Mucosa of rectum (tissue), 2 donors: ENCODE results near the gene CCDC47.
"Not testable (repeated sequence)": the region's sequence is repeated elsewhere in the genome, so short reads cannot be mapped to it uniquely, and the experiment has no call there.

Experiments
- H3K27ac ChIP-seq, 2 donors: one replicate each; pipeline ENCODE4 v1.7.0; 2013; ENCODE audit warnings: inconsistent platforms in 2 of 2, low read depth in 2 of 2, low read length in 2 of 2
- H3K27me3 ChIP-seq, 2 donors: one replicate each; pipeline ENCODE4 v1.7.0; 2013; ENCODE audit warnings: low read length in 2 of 2; ENCODE audit not compliant: control insufficient read depth in 2 of 2, insufficient read depth in 2 of 2
- H3K36me3 ChIP-seq, 2 donors: one replicate each; pipeline ENCODE4 v1.7.0; 2013; ENCODE audit warnings: low read length in 2 of 2; ENCODE audit not compliant: control insufficient read depth in 2 of 2, insufficient read depth in 2 of 2
- H3K4me1 ChIP-seq, 2 donors: one replicate each; pipeline ENCODE4 v1.7.0; 2013; ENCODE audit warnings: low read length in 2 of 2, mild to moderate bottlenecking in 1 of 2; ENCODE audit not compliant: control insufficient read depth in 2 of 2, insufficient read depth in 2 of 2
- H3K4me3 ChIP-seq, 2 donors: one replicate each; pipeline ENCODE4 v1.7.0; 2013; ENCODE audit warnings: low read length in 2 of 2
- H3K9ac ChIP-seq, 2 donors: one replicate each; pipeline ENCODE4 v1.7.0; 2013; ENCODE audit warnings: low read length in 2 of 2, low read depth in 1 of 2, mild to moderate bottlenecking in 1 of 2
- H3K9me3 ChIP-seq, 2 donors: one replicate each; pipeline ENCODE4 v1.7.0; 2013; ENCODE audit warnings: low read length in 2 of 2; ENCODE audit not compliant: control insufficient read depth in 2 of 2
- donor health status: healthy.
- donor health status: Normal muscosa, but diverticular disease.

CCDC47 gene

DNA sequence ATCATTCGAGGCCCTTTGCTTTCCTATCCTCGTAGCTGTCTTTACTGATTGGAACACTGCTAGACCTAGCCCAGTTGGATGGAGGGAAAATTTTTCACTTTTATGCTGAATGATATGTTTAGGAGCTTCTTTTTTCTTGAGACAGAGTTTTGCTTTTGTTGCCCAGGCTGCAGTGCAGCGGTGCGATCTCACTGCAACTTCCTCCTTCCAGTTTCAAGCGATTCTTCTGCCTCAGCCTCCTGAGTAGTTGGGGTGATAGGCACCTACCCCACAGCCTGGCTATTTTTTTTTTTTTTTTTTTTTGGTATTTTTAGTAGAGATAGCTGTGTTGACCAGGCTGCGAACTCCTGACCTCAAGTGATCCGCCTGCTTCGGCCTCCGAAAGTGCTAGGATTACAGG, 36.6 kb upstream of the CCDC47 start:
- H3K27ac ChIP-seq: no peak overlapping the region
- H3K9me3 ChIP-seq: no peaks in the 10 kb centered on the region
- H3K4me3 ChIP-seq: no peak overlapping the region
- no peaks in the 10 kb centered on the region for H3K27me3 ChIP-seq
- no peaks in the 10 kb centered on the region for H3K4me1 ChIP-seq
- H3K9ac ChIP-seq: no peak overlapping the region
- H3K36me3 ChIP-seq: peaks cover 84 to 88% of the 10 kb centered on the region in 2 donors

DNA sequence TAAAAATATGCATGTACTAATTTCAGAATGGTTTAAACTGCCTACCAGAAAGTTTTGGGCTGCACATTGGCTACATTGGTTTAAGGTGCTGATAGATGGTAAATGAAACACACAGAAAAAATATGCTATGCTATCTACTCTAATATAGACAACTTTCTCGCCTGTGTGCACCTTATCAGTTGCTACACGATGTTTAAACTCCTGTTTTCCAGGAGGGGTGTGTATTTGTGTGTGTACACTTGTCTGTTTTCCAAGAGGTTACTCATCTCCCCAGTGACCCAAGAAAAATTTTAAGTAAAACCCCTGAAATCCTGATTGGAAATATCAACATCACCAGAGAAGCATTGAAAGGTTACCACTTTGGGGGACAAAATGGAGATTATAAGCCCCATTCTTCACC, 32.2 kb upstream of the CCDC47 start:
- Histone ChIP-seq H3K9ac (no peak overlapping the region), H3K27me3 (no peaks in the 10 kb centered on the region), H3K27ac (no peak overlapping the region), H3K4me1 (no peaks in the 10 kb centered on the region), H3K4me3 (no peak overlapping the region), H3K9me3 (no peaks in the 10 kb centered on the region), H3K36me3 (peaks cover 74 to 75% of the 10 kb centered on the region in 2 donors)

DNA sequence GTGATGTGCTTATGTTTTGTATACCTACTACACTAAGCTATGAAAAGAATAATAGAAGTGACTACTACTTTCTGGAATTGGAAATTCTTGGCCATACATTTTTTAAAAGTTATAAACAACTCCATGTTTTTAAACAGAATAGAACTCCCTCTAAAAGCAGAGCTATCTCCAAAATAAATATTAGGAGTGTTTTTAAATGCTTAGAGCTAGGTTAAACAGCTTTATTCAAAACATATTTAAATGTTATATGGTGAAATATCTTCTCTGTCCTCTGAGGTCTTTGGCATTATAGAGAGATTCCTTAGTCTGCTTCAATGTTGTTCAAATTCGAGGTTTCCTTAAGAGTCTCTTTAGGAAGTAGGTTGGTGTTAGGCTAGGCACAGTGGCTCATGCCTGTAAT, 30.9 kb upstream of the CCDC47 start:
- Histone ChIP-seq H3K9me3 (no peaks in the 10 kb centered on the region), H3K4me1 (no peaks in the 10 kb centered on the region), H3K4me3 (no peak overlapping the region), H3K9ac (no peak overlapping the region), H3K36me3 (peaks cover 74 to 75% of the 10 kb centered on the region in 2 donors), H3K27ac (no peak overlapping the region), H3K27me3 (no peaks in the 10 kb centered on the region)

DNA sequence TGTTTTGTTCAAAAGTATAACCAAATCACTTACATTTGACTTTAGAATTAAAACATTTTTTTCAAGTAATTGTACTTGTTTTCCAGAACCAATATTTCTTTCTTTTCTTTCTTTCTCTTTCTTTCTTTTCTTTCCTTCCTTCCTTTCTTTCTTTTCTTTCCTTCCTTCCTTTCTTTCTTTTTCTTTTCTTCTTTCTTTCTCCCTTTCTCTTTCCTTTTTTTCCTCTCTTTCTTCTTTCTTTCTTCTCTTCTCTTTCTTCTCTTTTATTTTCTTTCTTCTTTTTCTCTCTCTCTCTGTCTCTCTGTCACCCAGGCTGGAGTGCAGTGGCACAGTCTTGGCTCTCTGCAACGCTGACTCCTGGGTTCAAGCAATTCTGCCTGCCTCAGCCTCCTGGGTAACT, 27.4 kb upstream of the CCDC47 start:
- H3K9me3 ChIP-seq: no peaks in the 10 kb centered on the region
- H3K4me1 ChIP-seq: no peaks in the 10 kb centered on the region
- H3K4me3 ChIP-seq: no peak overlapping the region
- no peak overlapping the region for H3K27ac ChIP-seq
- H3K27me3 ChIP-seq: no peaks in the 10 kb centered on the region
- no peak overlapping the region for H3K9ac ChIP-seq
- peaks cover 72 to 74% of the 10 kb centered on the region in 2 donors for H3K36me3 ChIP-seq

DNA sequence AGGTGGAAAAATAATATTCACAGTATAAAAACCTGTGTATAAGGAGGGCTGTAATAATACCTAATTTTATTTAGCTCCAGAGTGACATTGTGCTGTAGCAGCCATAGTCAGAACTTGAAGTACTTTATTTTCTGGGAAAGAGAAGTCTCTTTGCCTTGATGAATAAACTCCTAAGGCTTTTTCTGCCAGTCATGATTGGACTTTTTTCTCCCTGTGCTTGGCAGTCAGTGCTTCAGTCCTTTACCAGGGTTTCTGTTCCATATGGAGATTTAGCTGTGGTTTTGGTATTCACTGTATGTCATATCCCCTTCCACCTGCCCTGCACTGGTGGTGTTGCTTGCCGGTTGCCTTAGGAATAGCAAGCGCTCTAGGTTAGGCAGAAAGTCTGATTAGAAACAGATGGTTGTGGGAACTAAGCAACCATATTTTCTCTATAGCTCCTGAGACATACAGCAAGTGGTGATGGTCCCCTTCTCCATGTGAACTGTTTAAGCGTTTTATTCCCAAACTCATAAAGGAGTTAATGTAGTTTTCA, 25.2 kb upstream of the CCDC47 start:
- Histone ChIP-seq H3K9ac (no peak overlapping the region), H3K4me1 (no peaks in the 10 kb centered on the region), H3K27ac (no peak overlapping the region), H3K36me3 (peaks cover 72 to 83% of the 10 kb centered on the region in 2 donors), H3K9me3 (no peaks in the 10 kb centered on the region), H3K4me3 (no peak overlapping the region), H3K27me3 (no peaks in the 10 kb centered on the region)

DNA sequence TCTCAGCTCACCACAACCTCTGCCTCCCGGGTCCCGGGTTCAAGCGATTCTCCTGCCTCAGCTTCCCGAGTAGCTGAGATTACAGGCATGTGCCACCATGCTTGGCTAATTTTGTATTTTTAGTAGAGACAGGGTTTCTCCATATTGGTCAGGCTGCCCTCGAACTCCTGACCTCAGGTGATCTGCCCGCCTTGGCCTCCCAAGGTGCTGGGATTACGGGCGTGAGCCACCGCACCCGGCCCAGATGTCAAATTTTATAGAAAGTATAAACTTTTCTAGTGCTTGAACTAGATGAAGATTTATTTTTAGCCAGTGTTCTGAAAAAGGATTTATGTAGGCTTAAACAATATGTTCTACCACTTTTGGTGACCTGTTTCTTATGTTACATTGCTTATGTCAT, 23.0 kb upstream of the CCDC47 start:
- not testable (repeated sequence) for H3K27ac ChIP-seq, H3K27me3 ChIP-seq, H3K4me3 ChIP-seq, H3K9me3 ChIP-seq, H3K4me1 ChIP-seq, H3K9ac ChIP-seq
- peaks cover 75 to 86% of the 10 kb centered on the region in 2 donors for H3K36me3 ChIP-seq

DNA sequence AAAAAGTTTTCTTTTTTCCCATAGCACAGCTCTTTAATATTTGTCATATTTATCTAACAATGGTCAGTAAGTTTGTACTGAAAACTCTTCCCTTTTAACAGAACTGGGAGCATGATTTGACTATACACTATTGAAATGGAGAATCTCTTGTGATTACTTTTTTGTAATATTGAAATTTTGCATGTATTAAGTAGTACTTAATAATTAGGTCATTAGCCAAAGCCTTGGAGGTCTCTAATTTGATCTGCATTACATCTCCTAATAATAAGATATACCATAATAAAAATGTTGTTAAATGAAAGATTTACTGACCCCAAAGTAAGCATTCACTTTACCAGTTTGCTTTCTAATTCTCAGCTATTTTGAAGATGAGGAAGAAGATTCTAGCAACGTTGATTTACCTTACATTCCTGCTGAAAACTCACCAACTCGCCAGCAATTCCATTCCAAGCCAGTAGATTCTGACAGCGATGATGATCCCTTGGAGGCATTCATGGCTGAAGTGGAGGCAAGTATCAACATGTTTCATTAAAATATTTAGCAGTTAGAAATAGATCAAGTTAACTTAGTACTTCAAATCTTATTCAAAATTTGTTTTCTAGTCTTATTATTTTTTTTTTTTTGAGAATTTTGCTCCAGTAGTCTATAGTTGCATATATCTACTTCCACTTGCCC, 18.8 kb upstream of the CCDC47 start:
- Histone ChIP-seq H3K4me3 (no peak overlapping the region), H3K27ac (no peak overlapping the region), H3K36me3 (peaks cover 55 to 76% of the 10 kb centered on the region in 2 donors), H3K9ac (no peak overlapping the region), H3K4me1 (no peaks in the 10 kb centered on the region), H3K27me3 (no peaks in the 10 kb centered on the region), H3K9me3 (no peaks in the 10 kb centered on the region)

DNA sequence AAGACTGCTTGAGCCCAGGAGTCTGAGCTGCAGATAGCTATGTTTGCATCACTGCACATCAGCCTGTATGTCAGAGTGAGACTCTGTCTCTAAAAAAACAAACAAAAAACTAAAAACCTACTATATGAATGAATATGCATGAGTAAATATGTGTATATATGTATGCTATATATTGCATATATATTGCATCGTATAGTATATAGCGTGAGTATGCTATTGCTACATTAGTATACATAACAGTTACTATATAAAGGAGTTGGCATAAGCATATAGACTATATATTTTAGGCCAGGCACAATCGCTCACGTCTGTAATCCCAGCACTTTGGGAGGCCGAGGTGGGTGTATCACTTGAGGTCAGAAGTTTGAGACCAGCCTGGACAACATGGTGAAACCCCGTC, 16.7 kb upstream of the CCDC47 start:
- Histone ChIP-seq H3K4me3 (no peak overlapping the region), H3K9me3 (no peaks in the 10 kb centered on the region), H3K4me1 (no peaks in the 10 kb centered on the region), H3K9ac (no peak overlapping the region), H3K27ac (no peak overlapping the region), H3K27me3 (no peaks in the 10 kb centered on the region), H3K36me3 (peaks cover 45 to 60% of the 10 kb centered on the region in 2 donors)

DNA sequence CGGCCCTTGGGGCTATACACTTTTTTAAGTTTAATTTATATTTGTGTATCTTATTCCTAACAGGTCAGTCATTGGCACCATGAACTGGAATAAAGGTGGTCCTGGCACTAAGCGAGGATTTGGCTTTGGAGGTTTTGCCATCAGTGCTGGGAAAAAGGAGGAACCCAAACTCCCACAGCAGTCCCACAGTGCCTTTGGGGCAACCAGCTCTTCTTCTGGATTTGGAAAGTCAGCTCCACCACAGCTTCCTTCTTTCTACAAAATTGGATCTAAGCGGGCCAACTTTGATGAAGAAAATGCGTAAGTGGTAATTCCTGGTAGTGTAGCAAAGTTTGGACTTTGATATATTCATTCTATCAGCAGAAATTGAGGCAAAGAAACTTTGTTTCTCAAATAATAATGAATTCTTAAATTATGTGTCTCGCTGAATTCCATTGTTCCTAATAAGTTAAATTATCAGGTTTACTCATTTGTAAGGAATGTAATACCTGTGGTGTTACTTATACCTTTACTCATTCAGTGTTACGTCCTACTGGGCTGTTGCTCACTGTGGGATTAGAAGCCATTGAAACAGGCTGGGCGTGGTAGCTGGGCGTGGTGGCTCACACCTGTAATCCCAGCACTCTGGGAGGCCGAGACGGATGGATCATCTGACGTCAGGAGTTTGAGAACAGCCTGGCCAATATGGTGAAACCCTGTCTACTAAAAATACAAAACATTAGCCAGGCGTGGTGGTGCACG, 13.7 kb upstream of the CCDC47 start:
- Histone ChIP-seq H3K4me1 (no peaks in the 10 kb centered on the region), H3K27me3 (no peaks in the 10 kb centered on the region), H3K27ac (no peak overlapping the region), H3K36me3 (peaks cover 25 to 38% of the 10 kb centered on the region in 2 donors), H3K9me3 (no peaks in the 10 kb centered on the region), H3K9ac (no peak overlapping the region), H3K4me3 (no peak overlapping the region)

DNA sequence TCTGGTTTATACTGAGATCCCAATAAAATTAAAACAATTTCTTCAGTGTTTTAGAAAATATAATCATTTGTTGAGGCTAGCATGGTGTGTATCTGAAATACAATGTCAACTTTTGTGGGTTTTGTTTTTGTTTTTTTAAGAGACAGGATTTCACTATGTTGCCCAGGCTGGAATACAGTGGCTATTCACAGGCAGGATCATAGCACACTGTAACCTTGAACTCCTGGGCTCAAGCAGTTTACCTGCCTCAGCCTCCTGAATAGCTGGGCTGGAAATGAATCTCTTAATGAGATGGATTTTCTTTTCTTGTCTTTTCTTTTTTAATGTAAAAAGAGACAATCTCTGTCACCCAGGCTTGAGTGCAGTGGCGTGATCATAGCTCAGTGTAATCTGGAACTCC, 12.7 kb upstream of the CCDC47 start:
- Histone ChIP-seq H3K27ac (no peak overlapping the region), H3K9ac (no peak overlapping the region), H3K9me3 (no peaks in the 10 kb centered on the region), H3K4me3 (no peak overlapping the region), H3K36me3 (peaks cover 21 to 34% of the 10 kb centered on the region in 2 donors), H3K4me1 (no peaks in the 10 kb centered on the region), H3K27me3 (no peaks in the 10 kb centered on the region)
